Adrenal gland (tissue), 5 donors: Measurements from ENCODE around the gene MEGF11.

Experiments
- POLR2A ChIP-seq, 2 donors: fragments of 450-650 bp; IDR thresholded peaks; one replicate each; pipeline ENCODE4 v1.6.1; 2017; ENCODE audit warnings: antibody characterized with exemption in 2 of 2, mild to moderate bottlenecking in 2 of 2, moderate library complexity in 1 of 2
- TF ChIP-seq, protein P1 (sequence below), 6 experiments: fragments of 450-650 bp in 4 of 6; fragments of 200-600 bp in 2 of 6; sonication (generic) in 1 of 6; IDR thresholded peaks; 1 replicate in 5 of 6; 2 replicates in 1 of 6; pipeline versions ENCODE4 v1.5.1 to v1.8.0; 2016 to 2021; ENCODE audit warnings: antibody characterized with exemption in 6 of 6, mild to moderate bottlenecking in 2 of 6, moderate library complexity in 1 of 6
- donor health status: DM: no; HTN: no; CAD: no.

DNA sequence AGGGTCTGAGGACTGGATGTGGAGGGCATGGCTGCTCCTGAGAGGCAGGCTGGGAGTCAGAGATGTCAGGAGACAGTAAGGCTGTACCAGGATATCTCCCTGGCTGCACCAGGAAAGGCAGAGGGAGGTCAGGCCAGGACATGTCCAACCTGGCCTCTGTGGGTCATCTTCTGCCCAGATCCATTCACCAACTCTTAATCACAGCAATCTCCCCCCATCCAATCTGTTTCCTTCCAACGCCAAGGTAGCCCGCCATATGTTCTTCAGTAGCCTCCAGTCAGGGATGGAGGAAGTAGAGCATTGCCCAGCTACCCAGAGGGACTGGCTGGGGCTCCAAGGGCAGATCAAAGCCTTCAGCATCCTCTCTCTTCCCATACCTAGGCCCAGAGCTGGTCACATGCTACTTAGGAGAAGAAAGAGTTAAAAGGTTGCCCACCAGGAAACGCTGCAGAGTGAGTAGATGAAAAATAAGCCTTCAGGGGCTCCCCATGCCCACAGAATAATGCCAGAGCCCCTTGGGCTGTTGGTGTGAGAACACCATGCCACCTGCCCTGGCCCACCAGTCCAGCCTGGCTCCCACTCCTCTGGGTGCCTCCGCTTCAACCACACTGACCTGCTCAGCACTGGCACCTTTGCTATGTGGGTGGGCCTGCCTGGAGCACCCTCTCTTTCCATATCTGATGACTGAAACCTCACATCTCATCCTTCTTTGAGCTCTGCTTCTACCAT is 176.8 kb downstream of the MEGF11 start:
- TF ChIP-seq, protein P1, sequence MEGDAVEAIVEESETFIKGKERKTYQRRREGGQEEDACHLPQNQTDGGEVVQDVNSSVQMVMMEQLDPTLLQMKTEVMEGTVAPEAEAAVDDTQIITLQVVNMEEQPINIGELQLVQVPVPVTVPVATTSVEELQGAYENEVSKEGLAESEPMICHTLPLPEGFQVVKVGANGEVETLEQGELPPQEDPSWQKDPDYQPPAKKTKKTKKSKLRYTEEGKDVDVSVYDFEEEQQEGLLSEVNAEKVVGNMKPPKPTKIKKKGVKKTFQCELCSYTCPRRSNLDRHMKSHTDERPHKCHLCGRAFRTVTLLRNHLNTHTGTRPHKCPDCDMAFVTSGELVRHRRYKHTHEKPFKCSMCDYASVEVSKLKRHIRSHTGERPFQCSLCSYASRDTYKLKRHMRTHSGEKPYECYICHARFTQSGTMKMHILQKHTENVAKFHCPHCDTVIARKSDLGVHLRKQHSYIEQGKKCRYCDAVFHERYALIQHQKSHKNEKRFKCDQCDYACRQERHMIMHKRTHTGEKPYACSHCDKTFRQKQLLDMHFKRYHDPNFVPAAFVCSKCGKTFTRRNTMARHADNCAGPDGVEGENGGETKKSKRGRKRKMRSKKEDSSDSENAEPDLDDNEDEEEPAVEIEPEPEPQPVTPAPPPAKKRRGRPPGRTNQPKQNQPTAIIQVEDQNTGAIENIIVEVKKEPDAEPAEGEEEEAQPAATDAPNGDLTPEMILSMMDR (IDR thresholded peaks at IDR 0.05): no peak
- no peak for TF ChIP-seq POLR2A (IDR thresholded peaks at IDR 0.05)
